Thoracic aorta (tissue), 2 donors: ENCODE results near the gene CELF4. TPM values are rescaled to one million over a fixed set of nuclear protein-coding genes. Genes with fewer than 3 reads are reported as not detected.

Experiments
- ATAC-seq: fragments of 150-250 bp; one replicate; pipeline ENCODE4 v1.8.0; 2017; ENCODE audit warnings: low read depth; ENCODE audit not compliant: insufficient number of reproducible peaks, low FRiP score
- DNase-seq: peaks from one replicate; pipeline ENCODE4 v3.0.0-alpha.2; 2020; ENCODE audit warnings: low spot score
- H3K27ac ChIP-seq, 2 donors: fragments of 200-600 bp; sonication (generic); 1 replicate in 1 of 2; 2 replicates in 1 of 2; pipeline ENCODE4 v1.5.1; 2016; ENCODE audit warnings: mild to moderate bottlenecking in 2 of 2, moderate library complexity in 2 of 2
- H3K27me3 ChIP-seq: fragments of 200-600 bp; sonication (generic); replicated peaks from 2 replicates; pipeline ENCODE4 v1.6.0; 2016; ENCODE audit warnings: mild to moderate bottlenecking; ENCODE audit not compliant: insufficient read depth
- H3K36me3 ChIP-seq: fragments of 200-600 bp; sonication (generic); one replicate; pipeline ENCODE4 v1.5.1; 2016
- H3K4me1 ChIP-seq, 2 donors: fragments of 200-600 bp; sonication (generic); 1 replicate in 1 of 2; 2 replicates in 1 of 2; pipeline versions ENCODE4 v1.5.1 to v1.6.0; 2016; ENCODE audit warnings: low read depth in 2 of 2, mild to moderate bottlenecking in 1 of 2; ENCODE audit not compliant: control insufficient read depth in 1 of 2
- H3K4me3 ChIP-seq: fragments of 200-600 bp; sonication (generic); 2 replicates; pipeline ENCODE4 v1.5.1; 2016; ENCODE audit warnings: mild to moderate bottlenecking
- H3K9me3 ChIP-seq: fragments of 200-600 bp; sonication (generic); 2 replicates; pipeline ENCODE4 v1.5.1; 2016
- total RNA-seq, 2 donors: library from RNA; depleted of rRNA; stranded (reverse); fragments of >200 nt; gene quantifications; one replicate each; pipeline versions ENCODE4 v1.1.0 to v1.2.3, GENCODE V29; 2016
- TF ChIP-seq, protein P1 (sequence below): fragments of 200-600 bp; sonication (generic); IDR thresholded peaks from one replicate; pipeline ENCODE4 v1.5.1; 2019; ENCODE audit warnings: antibody characterized with exemption

Gene CELF4
- total RNA-seq, 2 donors from 2014 or later: not detected

DNA sequence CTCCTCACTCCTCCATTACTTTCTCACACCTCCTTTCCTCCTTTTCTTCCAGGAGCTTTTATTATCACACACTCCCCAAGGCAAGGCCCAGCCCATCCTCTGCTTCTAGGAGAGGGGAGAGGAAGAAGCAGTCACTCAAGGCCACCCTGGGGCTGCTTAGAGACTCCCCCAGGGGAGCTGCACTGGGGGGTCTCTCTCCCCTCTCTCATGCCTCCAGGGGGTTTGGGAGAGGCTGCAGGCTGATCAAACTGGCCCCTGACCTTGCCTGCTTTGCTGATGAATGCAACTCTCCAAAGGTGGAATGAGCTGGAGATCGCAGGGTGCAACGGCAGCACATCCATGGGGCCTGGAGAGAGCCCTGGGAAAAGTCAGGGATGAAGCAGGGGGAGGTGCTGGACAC is 216.9 kb downstream of the CELF4 start:
- Histone ChIP-seq H3K36me3 (no peaks in the 10 kb centered on the region), H3K4me1 (no peaks in the 10 kb centered on the region), H3K4me3 (no peak overlapping the region), H3K9me3 (no peaks in the 10 kb centered on the region), H3K27ac (no peak overlapping the region), H3K27me3 (no peaks in the 10 kb centered on the region)
- ATAC-seq (no peak), DNase-seq (no peak)
- TF ChIP-seq, protein P1, sequence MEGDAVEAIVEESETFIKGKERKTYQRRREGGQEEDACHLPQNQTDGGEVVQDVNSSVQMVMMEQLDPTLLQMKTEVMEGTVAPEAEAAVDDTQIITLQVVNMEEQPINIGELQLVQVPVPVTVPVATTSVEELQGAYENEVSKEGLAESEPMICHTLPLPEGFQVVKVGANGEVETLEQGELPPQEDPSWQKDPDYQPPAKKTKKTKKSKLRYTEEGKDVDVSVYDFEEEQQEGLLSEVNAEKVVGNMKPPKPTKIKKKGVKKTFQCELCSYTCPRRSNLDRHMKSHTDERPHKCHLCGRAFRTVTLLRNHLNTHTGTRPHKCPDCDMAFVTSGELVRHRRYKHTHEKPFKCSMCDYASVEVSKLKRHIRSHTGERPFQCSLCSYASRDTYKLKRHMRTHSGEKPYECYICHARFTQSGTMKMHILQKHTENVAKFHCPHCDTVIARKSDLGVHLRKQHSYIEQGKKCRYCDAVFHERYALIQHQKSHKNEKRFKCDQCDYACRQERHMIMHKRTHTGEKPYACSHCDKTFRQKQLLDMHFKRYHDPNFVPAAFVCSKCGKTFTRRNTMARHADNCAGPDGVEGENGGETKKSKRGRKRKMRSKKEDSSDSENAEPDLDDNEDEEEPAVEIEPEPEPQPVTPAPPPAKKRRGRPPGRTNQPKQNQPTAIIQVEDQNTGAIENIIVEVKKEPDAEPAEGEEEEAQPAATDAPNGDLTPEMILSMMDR: no peak

DNA sequence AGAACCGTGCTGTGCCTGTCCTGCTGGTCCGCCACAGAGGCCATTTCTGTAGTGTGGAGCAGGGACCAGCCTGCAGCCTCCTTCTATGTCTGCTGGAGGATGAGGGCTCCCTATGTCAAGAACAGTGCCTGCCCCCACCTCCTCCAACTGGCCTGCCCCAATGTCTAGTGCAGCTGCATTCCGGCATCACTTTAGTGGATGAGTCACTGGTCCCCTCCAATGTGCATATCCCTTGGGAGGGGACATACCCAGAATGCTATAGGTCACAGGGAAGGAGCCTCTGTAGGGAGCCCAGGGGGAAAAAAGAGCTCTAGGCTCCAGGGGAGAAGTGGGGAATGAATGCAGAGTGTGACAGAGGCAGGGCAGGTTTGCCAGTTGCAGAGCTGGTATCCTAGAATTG is 219.6 kb downstream of the CELF4 start:
- no peak overlapping the region for H3K4me3 ChIP-seq
- ATAC-seq: no peak
- TF ChIP-seq, protein P1: no peak
- H3K9me3 ChIP-seq: no peaks in the 10 kb centered on the region
- no peaks in the 10 kb centered on the region for H3K36me3 ChIP-seq
- H3K4me1 ChIP-seq: no peaks in the 10 kb centered on the region
- H3K27me3 ChIP-seq: no peaks in the 10 kb centered on the region
- DNase-seq: no peak
- no peak overlapping the region for H3K27ac ChIP-seq

DNA sequence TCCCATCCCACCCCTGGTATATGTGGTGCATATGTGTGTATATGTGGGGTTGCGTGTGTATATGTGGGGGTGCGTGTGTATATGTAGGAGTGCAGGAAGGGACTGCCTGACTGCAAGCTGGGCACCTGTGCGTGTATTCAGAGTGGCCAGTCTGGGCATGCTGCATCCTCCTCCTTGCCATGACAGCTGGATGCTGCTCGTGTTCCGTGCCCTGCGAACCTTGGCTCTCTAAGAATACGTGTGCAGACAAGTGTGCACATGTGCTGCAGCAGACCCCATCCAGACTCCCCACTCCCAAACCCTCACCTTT is 222.1 kb downstream of the CELF4 start:
- no peak overlapping the region for H3K27ac ChIP-seq
- H3K27me3 ChIP-seq: no peaks in the 10 kb centered on the region
- H3K36me3 ChIP-seq: no peaks in the 10 kb centered on the region
- no peaks in the 10 kb centered on the region for H3K4me1 ChIP-seq
- TF ChIP-seq, protein P1: no peak
- ATAC-seq (no peak), DNase-seq (no peak)
- no peaks in the 10 kb centered on the region for H3K9me3 ChIP-seq
- no peak overlapping the region for H3K4me3 ChIP-seq

DNA sequence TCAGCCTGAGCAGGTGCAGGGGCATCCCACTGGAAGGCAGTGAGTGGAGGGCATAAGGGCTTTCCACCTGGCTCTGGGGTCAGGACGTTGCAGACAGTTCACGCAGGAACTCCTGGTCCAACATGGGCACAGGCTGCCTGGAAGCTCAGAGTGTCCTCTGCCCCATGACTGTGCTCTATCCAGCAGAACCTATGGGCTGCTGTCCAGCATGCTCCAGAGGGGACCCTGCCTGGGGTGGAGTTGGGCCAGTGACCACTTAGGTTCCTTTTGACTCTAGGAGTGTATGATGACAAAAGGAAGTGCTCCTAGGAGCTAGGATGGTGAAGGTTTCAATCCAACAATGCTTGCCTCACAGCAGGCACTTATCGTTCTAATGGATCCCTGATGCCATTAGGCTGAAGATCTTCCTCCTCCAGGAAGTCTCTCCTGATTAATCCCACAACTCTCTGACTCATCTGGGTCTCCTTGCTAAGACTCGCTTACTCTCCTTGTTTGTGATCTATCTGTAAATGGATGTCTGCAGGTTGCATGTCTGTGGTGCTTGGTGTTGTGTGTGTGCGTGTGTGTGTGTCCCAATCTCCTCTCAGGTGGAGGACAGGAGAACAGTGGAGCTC is 224.0 kb downstream of the CELF4 start:
- Histone ChIP-seq H3K9me3 (no peaks in the 10 kb centered on the region), H3K36me3 (no peaks in the 10 kb centered on the region), H3K4me1 (no peaks in the 10 kb centered on the region), H3K27me3 (no peaks in the 10 kb centered on the region), H3K27ac (no peak overlapping the region), H3K4me3 (no peak overlapping the region)
- no peak for DNase-seq
- no peak for ATAC-seq
- TF ChIP-seq, protein P1: no peak

DNA sequence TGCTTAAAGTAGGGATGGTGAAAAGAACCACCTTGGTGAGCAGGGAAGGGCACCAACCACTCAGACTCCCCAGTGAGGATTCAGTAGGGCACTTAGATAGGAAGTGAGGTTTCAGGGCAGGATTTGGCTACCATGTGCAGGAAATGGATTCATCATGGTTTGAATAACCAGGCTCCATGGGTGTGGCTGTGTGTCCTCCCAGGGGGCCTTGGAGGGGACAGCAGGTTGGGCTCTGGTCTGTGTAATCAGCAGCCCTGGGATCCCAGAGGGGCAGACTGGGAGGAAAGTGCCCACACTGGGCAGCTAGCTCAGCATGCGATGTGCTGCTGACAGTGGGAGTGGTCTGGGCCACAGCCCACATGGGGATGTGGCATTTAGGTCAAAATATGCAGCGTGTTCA is 224.6 kb downstream of the CELF4 start:
- no peaks in the 10 kb centered on the region for H3K9me3 ChIP-seq
- no peaks in the 10 kb centered on the region for H3K4me1 ChIP-seq
- TF ChIP-seq, protein P1: no peak
- ATAC-seq (no peak), DNase-seq (no peak)
- no peak overlapping the region for H3K4me3 ChIP-seq
- no peaks in the 10 kb centered on the region for H3K36me3 ChIP-seq
- no peaks in the 10 kb centered on the region for H3K27me3 ChIP-seq
- no peak overlapping the region for H3K27ac ChIP-seq
